SHP77 (cell line): ENCODE measurements around the gene TSPAN19.

Source experiments
- DNase-seq, 2 experiments: peaks; one replicate each; lab custom pipeline; 2025; lab: John Stamatoyannopoulos, UW

TSPAN19 gene

GRCh38 chr12:85000729-85001128 lies 35.3 kb downstream of the TSPAN19 start:
- DNase-seq = no peak

DNA sequence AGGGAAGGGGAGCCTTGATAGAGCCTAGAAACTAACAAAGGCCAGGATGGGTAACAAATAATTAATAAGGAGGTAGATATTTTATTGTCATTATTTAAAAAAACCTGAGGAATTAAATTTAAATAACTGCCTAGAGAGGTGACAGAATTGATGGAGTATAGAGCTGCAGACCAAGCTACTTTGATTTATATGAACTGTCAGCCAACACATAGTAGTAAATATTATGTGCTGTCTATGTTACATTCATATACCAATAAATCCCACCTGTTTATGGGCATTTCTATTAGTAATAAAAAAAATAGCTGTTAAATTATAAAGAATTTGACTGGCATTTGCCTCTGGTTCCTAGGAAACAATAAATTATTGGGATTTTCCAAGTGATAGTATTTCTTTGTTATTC lies 37.7 kb downstream of the TSPAN19 start:
- no peak for DNase-seq

DNA sequence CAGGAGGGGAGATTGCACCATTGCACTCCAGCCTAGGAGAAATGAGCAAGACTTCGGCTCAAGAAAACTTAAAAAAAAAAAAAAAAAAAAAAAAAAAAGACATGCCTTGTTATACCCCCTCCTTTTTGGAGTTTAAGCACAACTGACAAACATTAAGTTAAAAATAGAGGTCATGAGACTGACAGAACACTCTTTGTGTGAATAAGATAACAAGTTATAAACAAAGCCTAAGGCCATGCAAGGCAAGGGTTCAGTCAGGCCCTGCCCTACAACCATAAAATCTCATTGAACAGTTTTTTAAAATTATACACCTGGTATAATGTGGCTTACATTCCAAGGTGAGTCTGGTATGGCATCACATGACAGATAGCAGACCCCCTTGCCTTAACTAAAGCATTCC lies 39.3 kb downstream of the TSPAN19 start:
- DNase-seq = no peak

GRCh38 chr12:84995641-84996040 lies 40.4 kb downstream of the TSPAN19 start:
- DNase-seq = no peak

DNA sequence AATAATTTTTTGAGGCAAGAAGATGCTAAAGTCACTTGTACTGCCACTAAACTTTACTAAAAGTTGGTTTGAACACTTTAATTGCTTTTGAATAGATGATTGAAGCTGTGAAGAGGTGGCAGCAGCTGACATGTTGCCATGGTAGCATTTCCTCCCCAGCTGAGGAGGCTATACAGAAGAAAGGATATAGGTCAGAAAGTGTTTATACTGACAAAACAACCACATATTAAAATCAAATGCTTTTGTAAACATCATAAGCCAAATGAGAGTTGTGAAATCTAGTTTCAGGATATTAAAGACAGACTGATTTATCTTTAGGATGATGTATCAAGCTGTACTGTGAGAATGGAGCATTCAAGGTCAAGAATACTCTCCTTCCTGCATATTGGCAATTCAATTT lies 41.7 kb downstream of the TSPAN19 start:
- DNase-seq = no peak

- DNase-seq = peak; percentile 47 to 64
Observed at GRCh38 chr12:84986586-84986985, 49.5 kb downstream of the TSPAN19 start.

DNA sequence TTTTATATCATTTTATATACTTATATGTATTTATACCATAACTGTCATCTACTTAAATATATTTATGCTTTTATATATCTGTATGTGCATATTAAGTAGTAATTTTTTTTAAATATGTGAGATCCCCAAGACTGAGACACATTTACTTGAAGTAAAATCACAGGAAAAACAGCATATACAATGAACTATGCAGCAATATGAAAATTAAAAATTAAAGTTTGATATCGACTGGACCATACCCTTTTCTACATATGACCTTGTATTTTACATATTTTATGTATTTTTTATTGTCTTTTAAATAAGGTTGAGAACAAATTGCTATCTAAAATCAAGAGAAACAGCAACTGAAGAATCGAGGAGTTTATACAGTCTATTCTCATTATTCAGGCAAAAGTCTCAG lies 50.0 kb downstream of the TSPAN19 start:
- no peak for DNase-seq

- no peak for DNase-seq
Observed at GRCh38 chr12:84983289-84983688, 52.8 kb downstream of the TSPAN19 start.

GRCh38 chr12:84982888-84983287 lies 53.2 kb downstream of the TSPAN19 start:
- no peak for DNase-seq

GRCh38 chr12:84978921-84979320 lies 57.2 kb downstream of the TSPAN19 start:
- no peak for DNase-seq

GRCh38 chr12:84976133-84976532 lies 59.9 kb downstream of the TSPAN19 start:
- DNase-seq = no peak

DNA sequence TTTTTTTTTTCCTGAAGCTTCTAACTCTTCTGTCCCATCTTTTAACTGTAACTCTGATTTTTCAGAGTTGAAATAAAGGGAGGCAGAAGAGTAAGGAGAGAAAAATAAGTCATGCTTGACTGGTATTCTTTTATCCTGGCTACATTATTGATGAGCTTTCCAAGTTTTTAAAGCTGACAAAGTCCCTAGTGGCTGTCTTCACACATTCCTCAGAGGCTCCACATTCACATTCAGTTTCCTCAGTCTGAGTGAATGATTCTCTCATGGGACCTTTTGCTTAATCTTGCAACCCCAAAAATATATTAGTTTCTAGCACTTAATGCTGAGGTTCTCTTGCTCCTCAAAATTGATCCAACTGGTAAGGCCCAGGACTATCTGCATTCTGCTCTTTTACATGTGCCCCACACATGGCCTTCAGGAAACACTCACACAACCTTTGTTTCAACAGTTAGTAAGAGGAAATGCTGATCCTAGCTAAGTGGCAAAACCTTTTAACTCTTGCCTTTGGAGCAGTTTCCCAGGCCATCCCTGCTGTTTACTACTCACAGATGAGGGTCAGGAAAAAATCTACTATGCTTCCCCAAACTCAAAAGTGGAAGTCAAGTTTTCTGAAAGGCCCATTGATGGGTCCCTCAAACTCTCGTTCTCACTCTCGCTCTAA lies 61.8 kb downstream of the TSPAN19 start:
- no peak for DNase-seq

DNA sequence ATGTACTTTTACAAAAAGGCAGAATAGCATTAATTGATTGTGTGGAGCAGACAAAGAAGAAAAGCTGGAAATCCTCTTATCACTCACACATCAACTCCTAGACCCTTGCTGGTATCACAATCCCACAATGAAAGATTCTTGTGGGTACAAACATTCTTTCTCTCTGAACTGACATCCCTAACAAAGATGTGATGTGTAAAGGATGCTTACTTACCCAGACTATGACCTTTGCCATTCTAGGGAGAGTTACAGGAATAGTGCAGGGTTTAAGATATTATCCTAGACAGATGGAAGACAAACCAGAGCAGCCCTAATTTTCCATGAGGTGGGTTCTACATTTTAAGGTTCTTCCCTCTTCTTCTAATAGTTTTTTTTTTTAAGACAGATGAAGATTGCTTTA lies 63.1 kb downstream of the TSPAN19 start:
- DNase-seq = no peak

DNA sequence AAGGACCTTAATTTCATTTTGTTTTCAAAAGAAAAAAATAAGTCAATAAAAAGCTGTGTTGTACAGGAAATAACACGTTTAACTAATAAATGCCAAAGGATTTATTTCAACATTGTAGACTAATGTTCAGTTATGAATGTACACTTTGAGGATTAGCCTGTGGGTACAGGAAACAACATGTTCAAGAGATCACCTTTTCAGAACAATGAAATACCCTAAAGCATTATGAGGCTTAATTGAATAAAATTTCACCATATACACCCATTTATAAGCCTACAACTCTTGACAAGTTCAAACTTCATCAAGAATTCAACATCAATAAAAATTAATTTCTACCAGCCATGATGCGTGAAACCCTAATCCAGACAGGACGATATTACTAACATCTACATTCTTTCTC lies 66.9 kb downstream of the TSPAN19 start:
- no peak for DNase-seq
